Hepatocyte (in vitro differentiated cells): ENCODE measurements around the gene HES7. TPM values are rescaled to one million over a fixed set of nuclear protein-coding genes. Genes with fewer than 3 reads are reported as not detected.
A peak's percentile ranks its signal among the peaks of the same experiment; 100 is the strongest.

Experiments used
- DNase-seq: peaks from one replicate; pipeline ENCODE4 v3.0.0-alpha.2; 2016; ENCODE audit warnings: low spot score
- H2AFZ ChIP-seq: fragments of 200-600 bp; sonication (generic); 2 replicates; pipeline ENCODE4 v1.6.0; 2016; ENCODE audit warnings: antibody characterized with exemption, mild to moderate bottlenecking
- H3K27ac ChIP-seq: fragments of 200-600 bp; sonication (generic); 2 replicates; pipeline ENCODE4 v1.5.1; 2016; ENCODE audit warnings: mild to moderate bottlenecking
- H3K27me3 ChIP-seq: fragments of 200-600 bp; sonication (generic); 2 replicates; pipeline ENCODE4 v1.6.1; 2016
- H3K36me3 ChIP-seq: fragments of 200-600 bp; sonication (generic); replicated peaks from 2 replicates; pipeline ENCODE4 v1.5.1; 2016; ENCODE audit warnings: low read depth; ENCODE audit not compliant: insufficient read depth
- H3K4me1 ChIP-seq: fragments of 200-600 bp; sonication (generic); 2 replicates; pipeline ENCODE4 v1.5.1; 2016; ENCODE audit warnings: mild to moderate bottlenecking, moderate library complexity; ENCODE audit not compliant: insufficient read depth
- H3K4me2 ChIP-seq: fragments of 200-600 bp; sonication (generic); 2 replicates; pipeline ENCODE4 v1.6.0; 2016
- H3K4me3 ChIP-seq: fragments of 200-600 bp; sonication (generic); 2 replicates; pipeline ENCODE4 v1.5.1; 2016; ENCODE audit warnings: mild to moderate bottlenecking
- H3K79me2 ChIP-seq: fragments of 200-600 bp; sonication (generic); 2 replicates; pipeline ENCODE4 v1.6.0; 2017; ENCODE audit warnings: mild to moderate bottlenecking
- H3K9me2 ChIP-seq: fragments of 200-600 bp; sonication (generic); replicated peaks from 2 replicates; pipeline ENCODE4 v1.6.0; 2017; ENCODE audit warnings: mild to moderate bottlenecking; ENCODE audit not compliant: insufficient read depth
- H3K9me3 ChIP-seq: fragments of 200-600 bp; sonication (generic); 2 replicates; pipeline ENCODE4 v1.5.1; 2016; ENCODE audit warnings: low read depth, mild to moderate bottlenecking
- H4K20me1 ChIP-seq: fragments of 200-600 bp; sonication (generic); 2 replicates; pipeline ENCODE4 v1.6.0; 2016; ENCODE audit warnings: mild to moderate bottlenecking; ENCODE audit not compliant: insufficient read depth, poor library complexity, severe bottlenecking
- EZH2 ChIP-seq: fragments of 200-600 bp; sonication (generic); IDR thresholded peaks from 2 replicates; pipeline ENCODE4 v1.6.1; 2016; ENCODE audit warnings: antibody characterized with exemption, mild to moderate bottlenecking, borderline replicate concordance
- EZH2phosphoT487 ChIP-seq: fragments of 200-600 bp; sonication (generic); IDR thresholded peaks from one replicate; pipeline ENCODE4 v1.6.1; 2018; ENCODE audit warnings: antibody characterized with exemption, mild to moderate bottlenecking, low read depth, moderate library complexity; ENCODE audit not compliant: unreplicated experiment, severe bottlenecking
- WGBS: methylation state at CpG from one replicate; pipeline ENCODE4 v1.1.6; 2016; ENCODE audit warnings: low lambda C conversion rate; ENCODE audit errors: missing lambda C conversion rate; 5-methylcytosine and 5-hydroxymethylcytosine counted together
- polyA plus RNA-seq: library from polyadenylated mRNA; unstranded; fragments of >200 nt; fragmentation: Nextera tagmentation; extraction: Ambion mirVana; gene quantifications from 2 replicates; pipeline ENCODE4 v1.2.1, GENCODE V29; 2016
- total RNA-seq: library from RNA; depleted of rRNA; stranded (reverse); fragments of >200 nt; gene quantifications from 2 replicates; pipeline ENCODE4 v1.2.3, GENCODE V29; 2014
- TF ChIP-seq, protein P1 (sequence below): fragments of 200-600 bp; sonication (generic); IDR thresholded peaks from 2 replicates; pipeline ENCODE4 v1.5.1; 2016; ENCODE audit warnings: antibody characterized with exemption, mild to moderate bottlenecking; ENCODE audit not compliant: poor library complexity

The HES7 gene
- total and polyA plus RNA-seq, 2 experiments from 2014 or later: not detected

DNA sequence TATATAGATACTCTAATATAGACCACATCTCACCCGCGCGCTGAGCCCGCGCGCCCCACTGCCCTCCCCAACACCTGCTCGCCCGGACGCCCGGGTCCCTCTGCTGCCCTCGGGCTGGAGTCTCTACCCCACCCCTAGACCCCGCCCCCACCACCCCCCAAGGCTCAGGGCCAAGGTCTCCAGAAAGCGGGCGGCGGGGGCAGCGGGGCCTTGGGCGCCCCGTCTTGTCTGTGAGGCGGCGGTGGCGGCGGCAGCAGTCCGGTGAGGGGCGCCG, 2.6 kb downstream of the HES7 start:
- Histone ChIP-seq H3K27ac (no peak overlapping the region), H3K36me3 (no peaks in the 10 kb centered on the region), H4K20me1 (no peaks in the 10 kb centered on the region), H3K27me3 (peaks cover 31% of the 10 kb centered on the region), H3K4me3 (peak overlapping the region; percentile 37), H3K79me2 (no peaks in the 10 kb centered on the region), H3K4me1 (peaks cover 29% of the 10 kb centered on the region), H3K9me3 (no peaks in the 10 kb centered on the region), H2AFZ (no peak overlapping the region), H3K4me2 (peak overlapping the region; percentile 88), H3K9me2 (no peaks in the 10 kb centered on the region)
- 2% methylated on average over 9 of the region's 25 CpGs for WGBS
- TF ChIP-seq EZH2: no peak
- no peak for DNase-seq

DNA sequence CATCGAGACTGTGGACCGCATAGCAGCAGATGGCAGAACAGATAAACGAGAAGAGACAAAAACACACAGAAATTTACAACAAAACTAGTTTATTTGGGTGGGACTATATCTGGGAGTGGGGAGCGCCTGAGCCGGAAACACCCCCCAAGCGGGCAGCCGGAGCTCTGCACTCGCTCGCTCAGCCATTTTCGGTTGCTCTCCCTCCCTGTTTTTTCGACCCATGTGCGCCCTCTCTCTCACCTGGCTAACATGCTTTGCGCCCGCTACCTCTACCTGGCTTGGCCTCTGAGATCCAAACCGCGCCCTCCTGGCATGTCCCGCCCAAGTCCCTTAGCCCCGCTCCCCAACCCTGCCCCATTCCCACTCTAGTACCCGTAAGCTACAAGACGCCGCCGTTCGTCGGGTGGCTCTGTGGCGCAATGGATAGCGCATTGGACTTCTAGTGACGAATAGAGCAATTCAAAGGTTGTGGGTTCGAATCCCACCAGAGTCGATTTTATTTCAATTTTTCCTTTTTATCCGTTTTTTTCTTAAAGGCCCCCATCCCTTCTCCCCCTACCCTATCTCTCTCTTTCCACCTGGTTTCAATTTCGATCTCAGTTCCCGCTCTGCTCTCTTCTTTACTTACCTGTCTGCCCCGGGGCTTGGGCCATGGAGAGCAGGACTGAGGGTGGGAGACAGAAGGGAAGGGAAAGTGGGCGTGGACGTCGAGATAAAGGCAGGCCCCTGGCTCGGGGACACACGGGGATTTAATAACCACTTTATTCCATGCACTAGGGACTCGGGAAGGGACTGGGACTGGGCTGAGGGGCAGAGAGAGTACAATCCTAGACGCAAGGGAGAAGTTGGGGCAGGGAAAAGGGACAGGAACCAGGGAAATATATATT, 3.1 kb downstream of the HES7 start:
- Histone ChIP-seq H3K4me3 (peak overlapping the region; percentile 37), H4K20me1 (no peaks in the 10 kb centered on the region), H3K36me3 (no peaks in the 10 kb centered on the region), H3K4me2 (peak overlapping the region; percentile 88), H3K4me1 (peaks cover 29% of the 10 kb centered on the region), H3K79me2 (no peaks in the 10 kb centered on the region), H3K27ac (peak overlapping the region; percentile 71), H2AFZ (no peak overlapping the region), H3K9me3 (no peaks in the 10 kb centered on the region), H3K27me3 (peaks cover 37% of the 10 kb centered on the region), H3K9me2 (no peaks in the 10 kb centered on the region)
- WGBS: under 1% methylated on average over 40 of the region's 40 CpGs
- DNase-seq: peak; percentile 79
- TF ChIP-seq EZH2 (no peak), EZH2phosphoT487 (no peak)
- TF ChIP-seq, protein P1, sequence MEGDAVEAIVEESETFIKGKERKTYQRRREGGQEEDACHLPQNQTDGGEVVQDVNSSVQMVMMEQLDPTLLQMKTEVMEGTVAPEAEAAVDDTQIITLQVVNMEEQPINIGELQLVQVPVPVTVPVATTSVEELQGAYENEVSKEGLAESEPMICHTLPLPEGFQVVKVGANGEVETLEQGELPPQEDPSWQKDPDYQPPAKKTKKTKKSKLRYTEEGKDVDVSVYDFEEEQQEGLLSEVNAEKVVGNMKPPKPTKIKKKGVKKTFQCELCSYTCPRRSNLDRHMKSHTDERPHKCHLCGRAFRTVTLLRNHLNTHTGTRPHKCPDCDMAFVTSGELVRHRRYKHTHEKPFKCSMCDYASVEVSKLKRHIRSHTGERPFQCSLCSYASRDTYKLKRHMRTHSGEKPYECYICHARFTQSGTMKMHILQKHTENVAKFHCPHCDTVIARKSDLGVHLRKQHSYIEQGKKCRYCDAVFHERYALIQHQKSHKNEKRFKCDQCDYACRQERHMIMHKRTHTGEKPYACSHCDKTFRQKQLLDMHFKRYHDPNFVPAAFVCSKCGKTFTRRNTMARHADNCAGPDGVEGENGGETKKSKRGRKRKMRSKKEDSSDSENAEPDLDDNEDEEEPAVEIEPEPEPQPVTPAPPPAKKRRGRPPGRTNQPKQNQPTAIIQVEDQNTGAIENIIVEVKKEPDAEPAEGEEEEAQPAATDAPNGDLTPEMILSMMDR: peak; percentile 28

DNA sequence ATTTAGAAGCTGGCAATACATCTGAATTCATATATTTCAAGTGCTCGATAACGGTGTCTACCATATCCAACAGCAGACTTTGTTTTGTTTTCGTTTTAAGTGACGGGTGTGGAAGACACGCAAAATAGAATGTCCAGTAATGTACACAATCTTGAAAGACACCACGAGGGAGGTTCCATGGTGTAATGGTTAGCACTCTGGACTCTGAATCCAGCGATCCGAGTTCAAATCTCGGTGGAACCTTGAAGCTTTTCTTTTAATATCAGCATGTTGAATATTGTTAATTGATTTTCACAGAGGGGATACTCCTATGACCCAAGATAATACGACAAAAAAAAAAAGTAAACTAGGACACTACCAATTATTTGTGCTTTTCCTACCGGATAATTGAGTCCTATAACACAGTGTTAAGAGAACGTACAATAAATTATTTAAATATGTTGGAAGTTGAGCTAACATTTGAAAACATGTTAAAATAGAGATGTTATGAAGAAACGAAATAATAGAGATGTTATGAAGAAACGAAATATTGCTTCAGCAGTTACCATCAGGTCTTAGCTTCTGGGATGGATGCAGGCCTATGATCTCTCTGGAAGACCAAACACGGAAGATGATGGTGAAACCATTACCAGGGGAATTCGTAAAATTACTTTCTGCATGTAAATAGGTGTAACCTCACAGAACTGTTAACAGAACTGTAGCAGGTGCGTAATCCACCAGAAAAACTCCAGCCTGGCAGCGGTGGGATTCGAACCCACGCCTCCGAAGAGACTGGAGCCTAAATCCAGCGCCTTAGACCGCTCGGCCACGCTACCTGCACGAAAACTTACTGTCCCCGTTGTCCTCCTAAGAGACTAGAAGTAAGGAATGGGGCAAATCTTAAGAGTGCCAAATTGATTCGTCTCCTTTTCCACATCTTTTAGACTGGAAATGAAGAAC, 4.1 kb downstream of the HES7 start:
- H3K4me1 ChIP-seq: peaks cover 24% of the 10 kb centered on the region
- WGBS: 2% methylated on average over 28 of the region's 28 CpGs

More for the DNA sequence above, 4.1 kb downstream of the HES7 start:
- Histone ChIP-seq H2AFZ (no peak overlapping the region), H3K9me3 (no peaks in the 10 kb centered on the region), H3K4me2 (peak overlapping the region; percentile 88), H4K20me1 (no peaks in the 10 kb centered on the region), H3K9me2 (no peaks in the 10 kb centered on the region), H3K36me3 (no peaks in the 10 kb centered on the region), H3K27me3 (peaks cover 42% of the 10 kb centered on the region), H3K27ac (peak overlapping the region; percentile 91), H3K4me3 (peak overlapping the region; percentile 48), H3K79me2 (no peaks in the 10 kb centered on the region)
- TF ChIP-seq EZH2phosphoT487 (no peak), EZH2 (no peak)
- TF ChIP-seq, protein P1: no peak
- DNase-seq: peak; percentile 91
